Breast epithelium (tissue), 4 donors: ENCODE results near the gene DPP9. TPM values are rescaled to one million over a fixed set of nuclear protein-coding genes. Genes with fewer than 3 reads are reported as not detected.

Experiments
- DNase-seq, 2 donors: peaks; one replicate each; pipeline ENCODE4 v3.0.0-alpha.2; 2019; ENCODE audit warnings: low spot score in 2 of 2
- H3K27ac ChIP-seq, 2 donors: fragments of 200-600 bp; sonication (generic) in 1 of 2; one replicate each; pipeline ENCODE4 v1.5.1; 2016 to 2019; ENCODE audit warnings: mild to moderate bottlenecking in 1 of 2
- H3K27me3 ChIP-seq, 2 donors: fragments of 200-600 bp; sonication (generic) in 1 of 2; one replicate each; pipeline versions ENCODE4 v1.5.1 to v1.6.0; 2017 to 2019; ENCODE audit warnings: control low read depth in 1 of 2, mild to moderate bottlenecking in 1 of 2
- H3K36me3 ChIP-seq: fragments of 200-600 bp; one replicate; pipeline ENCODE4 v1.5.1; 2019
- H3K4me1 ChIP-seq, 2 donors: fragments of 200-600 bp; sonication (generic); one replicate each; pipeline ENCODE4 v1.5.1; 2016 to 2019; ENCODE audit warnings: control low read depth in 1 of 2
- H3K4me3 ChIP-seq, 3 donors: fragments of 200-600 bp; sonication (generic); 1 replicate in 2 of 3; 2 replicates in 1 of 3; pipeline ENCODE4 v1.5.1; 2016 to 2019; ENCODE audit warnings: mild to moderate bottlenecking in 3 of 3, moderate library complexity in 2 of 3
- H3K9me3 ChIP-seq, 2 donors: fragments of 200-600 bp; sonication (generic) in 1 of 2; one replicate each; pipeline ENCODE4 v1.5.1; 2016 to 2019; ENCODE audit warnings: control low read depth in 1 of 2
- CTCF ChIP-seq, 3 donors: fragments of 450-650 bp; IDR thresholded peaks; one replicate each; pipeline ENCODE4 v1.5.1; 2016 to 2017; ENCODE audit warnings: antibody characterized with exemption in 3 of 3, mild to moderate bottlenecking in 3 of 3, moderate library complexity in 3 of 3
- POLR2A ChIP-seq: fragments of 450-650 bp; IDR thresholded peaks from one replicate; pipeline ENCODE4 v1.6.1; 2016; ENCODE audit warnings: antibody characterized with exemption, mild to moderate bottlenecking, moderate library complexity
- POLR2AphosphoS5 ChIP-seq, 3 donors: sonication (generic); formaldehyde crosslinking; IDR thresholded peaks; one replicate each; pipeline ENCODE4 v1.6.1; 2017; ENCODE audit warnings: antibody characterized with exemption in 3 of 3
- intact Hi-C: fragments of 100-400 bp; cut with DNase I; formaldehyde crosslinking; loops from one replicate; pipeline ENCODE4 v1.15.1; 2023; ENCODE audit warnings: low total_unique reads
- total RNA-seq, 3 donors: library from RNA; depleted of rRNA; stranded (reverse); fragments of >200 nt; gene quantifications; one replicate each; pipeline ENCODE4 v1.1.0, GENCODE V29; 2016

The DPP9 gene
- total RNA-seq, 3 donors from 2014 or later: 33.6 to 74.1 (median 49.6) TPM

- no peaks in the 10 kb centered on the region for H3K4me1 ChIP-seq
- no peak for TF ChIP-seq CTCF (IDR thresholded peaks at IDR 0.05)
- no peak for TF ChIP-seq POLR2A
- TF ChIP-seq POLR2AphosphoS5 (IDR thresholded peaks at IDR 0.05): no peak
- H3K4me3 ChIP-seq: no peak overlapping the region
- H3K9me3 ChIP-seq: no peaks in the 10 kb centered on the region
- H3K36me3 ChIP-seq: no peaks in the 10 kb centered on the region
- intact Hi-C loops: no loop called here
- H3K27me3 ChIP-seq: peaks cover 0 to 4% of the 10 kb centered on the region in 2 donors
- no peak for DNase-seq
- no peak overlapping the region for H3K27ac ChIP-seq
Observed at GRCh38 chr19:4738734-4739133, 15.1 kb upstream of the DPP9 start.

- Histone ChIP-seq H3K9me3 (no peaks in the 10 kb centered on the region), H3K27me3 (peaks cover 0 to 4% of the 10 kb centered on the region in 2 donors), H3K4me3 (no peak overlapping the region), H3K36me3 (no peaks in the 10 kb centered on the region), H3K4me1 (no peaks in the 10 kb centered on the region), H3K27ac (peak overlapping the region in 1 of 2 donors; percentile 25)
- TF ChIP-seq POLR2A: no peak
- no peak for TF ChIP-seq CTCF (IDR thresholded peaks at IDR 0.05)
- no peak for TF ChIP-seq POLR2AphosphoS5 (IDR thresholded peaks at IDR 0.05)
- intact Hi-C loops: no loop called here
- no peak for DNase-seq
Observed at GRCh38 chr19:4737955-4738600, 14.4 kb upstream of the DPP9 start.

- Histone ChIP-seq H3K36me3 (no peaks in the 10 kb centered on the region), H3K4me1 (no peaks in the 10 kb centered on the region), H3K4me3 (no peak overlapping the region), H3K27ac (no peak overlapping the region), H3K9me3 (no peaks in the 10 kb centered on the region), H3K27me3 (peaks cover 0 to 4% of the 10 kb centered on the region in 2 donors)
- intact Hi-C loops: loop anchor here (5.0 kb wide), 1 partner anchor 53 kb away; no protein-coding TSS in a partner anchor
- no peak for TF ChIP-seq POLR2AphosphoS5 (IDR thresholded peaks at IDR 0.05)
- no peak for DNase-seq
Observed at GRCh38 chr19:4733755-4734345, 10.2 kb upstream of the DPP9 start.

- Histone ChIP-seq H3K4me1 (no peaks in the 10 kb centered on the region), H3K27ac (no peak overlapping the region), H3K4me3 (peak overlapping the region in 1 of 3 donors; percentile 21), H3K27me3 (peaks cover 0 to 4% of the 10 kb centered on the region in 2 donors), H3K9me3 (no peaks in the 10 kb centered on the region), H3K36me3 (no peaks in the 10 kb centered on the region)
- intact Hi-C loops: loop anchor here (5.0 kb wide), 1 partner anchor 55 kb away; no protein-coding TSS in a partner anchor
- no peak for DNase-seq
- peak; percentile 34 to 84 (median 50) for TF ChIP-seq CTCF (IDR thresholded peaks at IDR 0.05)
- no peak for TF ChIP-seq POLR2AphosphoS5 (IDR thresholded peaks at IDR 0.05)
- TF ChIP-seq POLR2A: no peak
Observed at GRCh38 chr19:4732680-4733114, 9.1 kb upstream of the DPP9 start.

GRCh38 chr19:4730740-4731171 lies 7.1 kb upstream of the DPP9 start:
- DNase-seq: no peak
- intact Hi-C loops: loop anchor here (5.0 kb wide), 1 partner anchor 57 kb away; no protein-coding TSS in a partner anchor
- no peak overlapping the region for H3K4me3 ChIP-seq
- no peaks in the 10 kb centered on the region for H3K9me3 ChIP-seq
- no peaks in the 10 kb centered on the region for H3K36me3 ChIP-seq
- no peak overlapping the region for H3K27ac ChIP-seq
- no peak for TF ChIP-seq POLR2A
- peak in 2 of 3 donors; percentile 20 to 38 for TF ChIP-seq CTCF (IDR thresholded peaks at IDR 0.05)
- no peaks in the 10 kb centered on the region for H3K27me3 ChIP-seq
- no peaks in the 10 kb centered on the region for H3K4me1 ChIP-seq
